HepG2 (cell line): ENCODE results near the gene SIRT5. TPM values are rescaled to one million over a fixed set of nuclear protein-coding genes. Genes with fewer than 3 reads are reported as not detected.

Experiments
- CREB1 ChIP-seq, 2 experiments: fragments of 450-650 bp in 1 of 2; IDR thresholded peaks; 2 replicates each; pipeline ENCODE4 v1.6.1; 2016 to 2017; ENCODE audit warnings: control low read depth in 1 of 2, mild to moderate bottlenecking in 1 of 2, missing compliant biosample characterization in 1 of 2, missing genetic modification characterization in 1 of 2
- GATA4 ChIP-seq: sonication (generic); IDR thresholded peaks from 2 replicates; pipeline ENCODE4 v1.6.1; 2016; ENCODE audit warnings: antibody characterized with exemption, low read depth, borderline replicate concordance
- HES4 ChIP-seq: sonication (generic); formaldehyde crosslinking; IDR thresholded peaks from 2 replicates; pipeline ENCODE4 v1.9.0; 2021; ENCODE audit warnings: mild to moderate bottlenecking, missing genetic modification reagents, borderline replicate concordance
- HIVEP1 ChIP-seq: sonication (generic); formaldehyde crosslinking; IDR thresholded peaks from 2 replicates; pipeline ENCODE4 v1.4.0; 2020; ENCODE audit warnings: mild to moderate bottlenecking, missing genetic modification reagents
- HNF4A ChIP-seq: sonication (generic); formaldehyde crosslinking; IDR thresholded peaks from 2 replicates; pipeline ENCODE4 v1.4.0; 2020; ENCODE audit warnings: missing genetic modification reagents
- KAT2B ChIP-seq: fragments of 150-350 bp; IDR thresholded peaks from 2 replicates; pipeline ENCODE4 v1.6.1; 2014; ENCODE audit warnings: low read depth, low read length, borderline replicate concordance
- MEIS2 ChIP-seq: sonication (generic); formaldehyde crosslinking; IDR thresholded peaks from 2 replicates; pipeline ENCODE4 v1.9.0; 2021; ENCODE audit warnings: mild to moderate bottlenecking, missing genetic modification reagents
- MIXL1 ChIP-seq: IDR thresholded peaks from 2 replicates; pipeline ENCODE4 v1.6.1; 2016
- NFAT5 ChIP-seq: sonication (generic); formaldehyde crosslinking; IDR thresholded peaks from 2 replicates; pipeline ENCODE4 v1.4.0; 2020; ENCODE audit warnings: missing genetic modification reagents
- NR0B2 ChIP-seq: sonication (generic); formaldehyde crosslinking; IDR thresholded peaks from 2 replicates; pipeline ENCODE4 v1.4.0; 2020; ENCODE audit warnings: mild to moderate bottlenecking, missing genetic modification reagents
- PREB ChIP-seq: sonication (generic); formaldehyde crosslinking; IDR thresholded peaks from 2 replicates; pipeline ENCODE4 v1.4.0; 2020; ENCODE audit warnings: missing genetic modification reagents
- RBAK ChIP-seq: sonication (generic); formaldehyde crosslinking; IDR thresholded peaks from 2 replicates; pipeline ENCODE4 v1.5.1; 2020; ENCODE audit warnings: mild to moderate bottlenecking, missing genetic modification reagents
- RCOR2 ChIP-seq: IDR thresholded peaks from 2 replicates; pipeline ENCODE4 v1.6.1; 2016; ENCODE audit warnings: missing biosample characterization, missing genetic modification reagents
- SCMH1 ChIP-seq: sonication (generic); formaldehyde crosslinking; IDR thresholded peaks from 2 replicates; pipeline ENCODE4 v1.9.0; 2021; ENCODE audit warnings: missing genetic modification reagents, mild to moderate bottlenecking, borderline replicate concordance
- SSRP1 ChIP-seq: IDR thresholded peaks from 2 replicates; pipeline ENCODE4 v1.6.1; 2016; ENCODE audit warnings: control low read depth
- ZEB1 ChIP-seq: IDR thresholded peaks from 2 replicates; pipeline ENCODE4 v1.6.1; 2012; ENCODE audit warnings: mild to moderate bottlenecking, low read depth, inconsistent platforms; ENCODE audit not compliant: insufficient replicate concordance
- ZFP36L1 ChIP-seq: sonication (generic); formaldehyde crosslinking; IDR thresholded peaks from 2 replicates; pipeline ENCODE4 v1.8.0; 2022; ENCODE audit warnings: mild to moderate bottlenecking, missing genetic modification reagents, moderate library complexity
- ZNF136 ChIP-seq: sonication (generic); formaldehyde crosslinking; IDR thresholded peaks from 2 replicates; pipeline ENCODE4 v1.8.1; 2022; ENCODE audit warnings: low read depth, mild to moderate bottlenecking, moderate library complexity, missing genetic modification reagents
- ZNF431 ChIP-seq: sonication (generic); formaldehyde crosslinking; IDR thresholded peaks from 2 replicates; pipeline ENCODE4 v1.9.0; 2022; ENCODE audit warnings: missing genetic modification reagents, low read depth, mild to moderate bottlenecking, borderline replicate concordance
- ZNF512B ChIP-seq: sonication (generic); formaldehyde crosslinking; IDR thresholded peaks from 2 replicates; pipeline ENCODE4 v1.5.1; 2020; ENCODE audit warnings: missing genetic modification reagents, mild to moderate bottlenecking, borderline replicate concordance
- ZNF746 ChIP-seq: sonication (generic); formaldehyde crosslinking; IDR thresholded peaks from 2 replicates; pipeline ENCODE4 v1.8.0; 2022; ENCODE audit warnings: mild to moderate bottlenecking, missing genetic modification reagents
- polyA plus RNA-seq, 8 experiments: library from polyadenylated mRNA; depleted of rRNA in 3 of 8; stranded (reverse) in 7 of 8; unstranded in 1 of 8; fragments of >200 nt; fragmentation: Illumina TruSeq in 4 of 8; extraction: Trizol in 4 of 8; gene quantifications; 2 replicates each; pipeline versions ENCODE4 v1.2.1 to v1.2.3, GENCODE V29; 2011 to 2016; ENCODE audit warnings: low read depth in 4 of 8, missing spikeins in 1 of 8, mixed read lengths in 1 of 8; ENCODE audit not compliant: insufficient read depth in 1 of 8
- total RNA-seq, 5 experiments: library from RNA; depleted of rRNA; stranded (reverse); fragments of >200 nt; fragmentation: Illumina TruSeq; extraction: Trizol; gene quantifications; 2 replicates each; pipeline ENCODE4 v1.2.3, GENCODE V29; 2016; ENCODE audit warnings: low read depth in 1 of 5

The SIRT5 gene
- total and polyA plus RNA-seq, 2 of the 13 experiments (the other 11 are each of a cell fraction or from before 2014, with no cell fraction given) = 14.1 to 16.6 TPM

- TF ChIP-seq ZNF431 (no peak), KAT2B (no peak), GATA4 (no peak), ZNF136 (no peak), PREB (CRISPR knock-in tag) (no peak), ZFP36L1 (CRISPR knock-in tag) (no peak; the same call in 1 of the 2 replicates), RCOR2 (CRISPR knock-in tag) (no peak), HNF4A (CRISPR knock-in tag) (no peak), NFAT5 (CRISPR knock-in tag) (no peak), CREB1 (IDR thresholded peaks at IDR 0.05) (0 out of 2 replicates have a peak, but pooled peaks have one; percentile 42), CREB1 (CRISPR knock-in tag; IDR thresholded peaks at IDR 0.05) (no peak), MEIS2 (no peak), ZEB1 (no peak), NR0B2 (CRISPR knock-in tag) (no peak), SSRP1 (CRISPR knock-in tag) (no peak), RBAK (CRISPR knock-in tag) (no peak), SCMH1 (CRISPR knock-in tag) (no peak), ZNF512B (CRISPR knock-in tag) (no peak), HIVEP1 (CRISPR knock-in tag) (no peak), MIXL1 (CRISPR knock-in tag) (no peak), HES4 (CRISPR knock-in tag) (no peak), ZNF746 (peak; percentile 51; the same call in 1 of the 2 replicates)
These were observed 711 bp upstream of the SIRT5 start (continued) for GRCh38 chr6:13573669-13574110.
